HG02642 (cell line): ENCODE results near the gene ASIC2.

Experiments used
- ATAC-seq: cut with Tn5 transposase; IDR thresholded peaks from one replicate; pipeline ENCODE4 v1.9.1; 2021; ENCODE audit warnings: mild to moderate bottlenecking; ENCODE audit not compliant: unreplicated experiment, poor library complexity

ASIC2 gene

GRCh38 chr17:33258296-33258695 lies 34.8 kb downstream of the ASIC2 start:
- no peak for ATAC-seq

GRCh38 chr17:33245183-33245582 lies 47.9 kb downstream of the ASIC2 start:
- ATAC-seq, result no peak

- no peak for ATAC-seq
Observed at GRCh38 chr17:33243732-33244131, 49.4 kb downstream of the ASIC2 start.

- no peak for ATAC-seq
Observed at GRCh38 chr17:33242375-33243124, 50.5 kb downstream of the ASIC2 start.

- no peak for ATAC-seq
Observed at GRCh38 chr17:33241390-33241789, 51.7 kb downstream of the ASIC2 start.

GRCh38 chr17:33240362-33240761 lies 52.7 kb downstream of the ASIC2 start:
- no peak for ATAC-seq

GRCh38 chr17:33239702-33240101 lies 53.4 kb downstream of the ASIC2 start:
- no peak for ATAC-seq

GRCh38 chr17:33234930-33235685 lies 58.0 kb downstream of the ASIC2 start:
- no peak for ATAC-seq

- no peak for ATAC-seq
Observed at GRCh38 chr17:33234233-33234632, 58.9 kb downstream of the ASIC2 start.

- ATAC-seq, result no peak
Observed at GRCh38 chr17:33233811-33234177, 59.3 kb downstream of the ASIC2 start.

- ATAC-seq, result no peak
Observed at GRCh38 chr17:33229499-33229898, 63.6 kb downstream of the ASIC2 start.

- no peak for ATAC-seq
Observed at GRCh38 chr17:33229028-33229427, 64.1 kb downstream of the ASIC2 start.

GRCh38 chr17:33228548-33228947 lies 64.5 kb downstream of the ASIC2 start:
- no peak for ATAC-seq

- ATAC-seq, result no peak
Observed at GRCh38 chr17:33227911-33228310, 65.2 kb downstream of the ASIC2 start.

GRCh38 chr17:33225994-33226393 lies 67.1 kb downstream of the ASIC2 start:
- ATAC-seq, result no peak

GRCh38 chr17:33225509-33225908 lies 67.6 kb downstream of the ASIC2 start:
- ATAC-seq, result no peak

- no peak for ATAC-seq
Observed at GRCh38 chr17:33220036-33220435, 73.1 kb downstream of the ASIC2 start.

- no peak for ATAC-seq
Observed at GRCh38 chr17:33218698-33219601, 74.1 kb downstream of the ASIC2 start.

GRCh38 chr17:33217891-33218290 lies 75.2 kb downstream of the ASIC2 start:
- ATAC-seq, result no peak

- ATAC-seq, result no peak
Observed at GRCh38 chr17:33214996-33215395, 78.1 kb downstream of the ASIC2 start.

GRCh38 chr17:33210285-33210684 lies 82.8 kb downstream of the ASIC2 start:
- ATAC-seq, result no peak
